Lung (tissue), 12 donors: ENCODE results near the gene INMT. TPM values are rescaled to one million over a fixed set of nuclear protein-coding genes. Genes with fewer than 3 reads are reported as not detected.

Experiments
- ATAC-seq: fragments of 200-7000 bp; cut with Tn5 transposase; one replicate; pipeline ENCODE4 v1.9.1; 2020; ENCODE audit warnings: moderate number of reproducible peaks; ENCODE audit not compliant: insufficient read depth, low FRiP score
- DNase-seq, 3 donors: peaks; one replicate each; pipeline ENCODE4 v3.0.0-alpha.2; 2013 to 2017
- H3K27ac ChIP-seq, 2 donors: one replicate each; pipeline ENCODE4 v1.5.1; 2013; ENCODE audit warnings: mild to moderate bottlenecking in 2 of 2, moderate library complexity in 2 of 2, control low read depth in 1 of 2, inconsistent platforms in 1 of 2, low read depth in 1 of 2, low read length in 1 of 2
- H3K27me3 ChIP-seq, 3 donors: one replicate each; pipeline ENCODE4 v1.5.1; 2013; ENCODE audit warnings: low read length in 2 of 3; ENCODE audit not compliant: control insufficient read depth in 3 of 3, insufficient read depth in 3 of 3
- H3K36me3 ChIP-seq, 4 donors: one replicate each; pipeline ENCODE4 v1.5.1; 2013; ENCODE audit warnings: low read length in 4 of 4, mild to moderate bottlenecking in 1 of 4, moderate library complexity in 1 of 4; ENCODE audit not compliant: control insufficient read depth in 4 of 4, insufficient read depth in 4 of 4
- H3K4me1 ChIP-seq, 5 donors: one replicate each; pipeline ENCODE4 v1.5.1; 2013; ENCODE audit warnings: low read length in 5 of 5, mild to moderate bottlenecking in 2 of 5, moderate library complexity in 1 of 5; ENCODE audit not compliant: control insufficient read depth in 5 of 5, insufficient read depth in 5 of 5
- H3K4me3 ChIP-seq: one replicate; pipeline ENCODE4 v1.5.1; 2013; ENCODE audit warnings: mild to moderate bottlenecking, control low read depth, moderate library complexity
- H3K9ac ChIP-seq, 2 donors: one replicate each; pipeline ENCODE4 v1.5.1; 2013; ENCODE audit warnings: low read length in 2 of 2, control low read depth in 1 of 2; ENCODE audit not compliant: insufficient read depth in 1 of 2
- H3K9me3 ChIP-seq, 4 donors: one replicate each; pipeline ENCODE4 v1.5.1; 2013; ENCODE audit warnings: low read length in 3 of 4, mild to moderate bottlenecking in 1 of 4, moderate library complexity in 1 of 4; ENCODE audit not compliant: control insufficient read depth in 4 of 4, insufficient read depth in 3 of 4
- CTCF ChIP-seq: IDR thresholded peaks from 2 replicates; pipeline ENCODE4 v1.5.1; 2012; ENCODE audit warnings: mild to moderate bottlenecking; ENCODE audit errors: control extremely low read depth, extremely low read depth
- WGBS, 2 donors: extraction: QIAGEN DNeasy Blood & Tissue Kit; methylation state at CpG; one replicate each; pipeline ENCODE4 v1.1.7; 2013; 5-methylcytosine and 5-hydroxymethylcytosine counted together
- polyA plus RNA-seq, 2 donors: library from polyadenylated mRNA; stranded (reverse); fragments of 200-250 nt; gene quantifications; one replicate each; pipeline ENCODE4 v1.2.1, GENCODE V29; 2013
- total RNA-seq, 2 donors: library from RNA; depleted of rRNA in 1 of 2; stranded (reverse); fragments of >200 nt in 1 of 2; gene quantifications; one replicate each; pipeline ENCODE4 v1.2.1, GENCODE V29; 2014 to 2021
- donor health status: control.
- donor health status: control.
- donor health status: Bipolar disorder and iron deficiency.
- donor health status: healthy.
- donor health status: DM: yes; HTN: yes; CAD: no.

The INMT gene
- total and polyA plus RNA-seq, 4 donors = 88.7 to 200 (median 127) TPM

- H3K27me3 ChIP-seq = no peaks in the 10 kb centered on the region
- WGBS, 2 donors = 83 to 90% methylated on average over 15 of the region's 15 CpGs
- no peaks in the 10 kb centered on the region for H3K9me3 ChIP-seq
- ATAC-seq = peak; percentile 66
- peaks cover 6 to 24% (median 14%) of the 10 kb centered on the region in 4 donors for H3K36me3 ChIP-seq
- peaks cover 0 to 7% (median 0%) of the 10 kb centered on the region in 5 donors for H3K4me1 ChIP-seq
- H3K9ac ChIP-seq = no peak overlapping the region
- DNase-seq = no peak
- peak overlapping the region; percentile 1 to 76 for H3K27ac ChIP-seq
- no peak overlapping the region for H3K4me3 ChIP-seq
- no peak for TF ChIP-seq CTCF
These were observed 26.5 kb downstream of the INMT start for GRCh38 chr7:30778255-30779025.

- H3K9ac ChIP-seq = no peak overlapping the region
- WGBS, 2 donors = 77 to 91% methylated on average over 5 of the region's 5 CpGs
- ATAC-seq (no peak), DNase-seq (no peak)
- peaks cover 0 to 7% (median 0%) of the 10 kb centered on the region in 5 donors for H3K4me1 ChIP-seq
- H3K4me3 ChIP-seq = no peak overlapping the region
- no peak for TF ChIP-seq CTCF
- H3K36me3 ChIP-seq = peaks cover 6 to 21% (median 18%) of the 10 kb centered on the region in 4 donors
- H3K27ac ChIP-seq = peak overlapping the region in 1 of 2 donors; percentile 76
- no peaks in the 10 kb centered on the region for H3K9me3 ChIP-seq
- H3K27me3 ChIP-seq = no peaks in the 10 kb centered on the region
These were observed 27.6 kb downstream of the INMT start for GRCh38 chr7:30779574-30779973.

- no peak overlapping the region for H3K27ac ChIP-seq
- no peak for ATAC-seq
- no peak overlapping the region for H3K4me3 ChIP-seq
- H3K36me3 ChIP-seq = peaks cover 6 to 27% (median 23%) of the 10 kb centered on the region in 4 donors
- no peak overlapping the region for H3K9ac ChIP-seq
- TF ChIP-seq CTCF = no peak
- H3K27me3 ChIP-seq = no peaks in the 10 kb centered on the region
- DNase-seq = no peak
- 92 to 94% methylated on average over 4 of the region's 4 CpGs for WGBS, 2 donors
- H3K4me1 ChIP-seq = peaks cover 0 to 7% (median 0%) of the 10 kb centered on the region in 5 donors
- no peaks in the 10 kb centered on the region for H3K9me3 ChIP-seq
These were observed 29.0 kb downstream of the INMT start for GRCh38 chr7:30780941-30781340.
